ENCODE measurements around the gene CCDC112.

The CCDC112 gene

DNA sequence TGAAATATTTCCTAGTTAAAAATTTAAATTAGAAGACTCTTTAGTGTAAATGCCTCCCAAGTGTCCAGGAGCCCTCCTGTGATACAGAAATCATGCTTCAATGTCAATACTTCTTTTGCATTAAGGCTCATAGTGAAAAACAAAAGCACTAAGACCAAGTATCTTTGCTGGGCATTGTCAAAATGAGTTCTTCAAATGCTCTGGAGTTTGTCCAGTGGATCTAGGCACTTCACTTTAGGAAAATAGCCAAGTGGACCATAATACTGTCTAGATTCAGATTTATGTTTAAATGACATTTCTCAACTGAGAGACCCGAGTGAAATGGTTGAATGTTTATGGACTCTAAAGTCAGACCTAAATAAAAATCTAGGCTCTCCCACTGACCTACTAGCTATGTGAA lies 21.3 kb upstream of the CCDC112 start:
- no peak for DNase-seq (ENCODE audit: low read depth)

DNA sequence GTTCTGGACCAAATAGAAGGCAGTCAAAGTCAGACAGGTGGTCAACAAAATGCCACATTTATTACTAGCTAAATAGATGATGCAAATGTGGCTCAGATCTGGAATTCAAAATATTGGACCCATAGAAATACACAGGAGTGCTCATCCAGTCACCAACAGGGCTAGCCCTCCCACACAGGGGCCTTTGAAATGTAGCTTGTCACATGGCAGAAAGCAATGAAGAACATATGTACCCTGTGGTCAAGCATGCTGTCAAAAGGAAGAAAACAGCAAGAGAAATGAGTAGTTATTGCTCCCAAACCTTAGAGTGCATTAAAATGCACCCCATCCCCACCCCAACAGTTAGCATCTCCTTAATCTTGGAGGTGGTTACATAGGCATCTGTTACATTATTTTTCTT lies 20.9 kb upstream of the CCDC112 start:
- DNase-seq (ENCODE audit: low read depth) = no peak

- no peak for DNase-seq (ENCODE audit: low read depth)
Observed at GRCh38 chr5:115313632-115314031, 17.2 kb upstream of the CCDC112 start.

DNA sequence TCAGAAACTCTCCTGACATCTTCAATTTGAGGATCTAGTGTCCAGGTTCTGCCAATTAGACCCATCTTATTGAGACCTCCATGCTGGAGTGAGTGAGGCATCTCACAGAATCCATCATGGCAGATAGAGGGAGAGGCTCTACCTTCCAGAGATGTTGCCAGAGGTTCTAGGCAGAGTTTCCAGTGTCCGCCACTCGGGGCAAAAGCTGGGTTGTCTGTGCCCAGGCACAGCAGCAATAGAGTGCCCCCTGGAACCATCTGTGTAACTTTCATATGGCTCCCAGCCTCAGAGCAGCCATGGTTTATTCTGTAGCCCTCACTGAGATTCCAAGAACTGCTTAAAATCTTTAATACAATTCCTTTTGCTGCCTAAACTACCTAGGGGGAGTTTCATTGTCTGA lies 16.6 kb upstream of the CCDC112 start:
- DNase-seq (ENCODE audit: low read depth) = no peak

DNA sequence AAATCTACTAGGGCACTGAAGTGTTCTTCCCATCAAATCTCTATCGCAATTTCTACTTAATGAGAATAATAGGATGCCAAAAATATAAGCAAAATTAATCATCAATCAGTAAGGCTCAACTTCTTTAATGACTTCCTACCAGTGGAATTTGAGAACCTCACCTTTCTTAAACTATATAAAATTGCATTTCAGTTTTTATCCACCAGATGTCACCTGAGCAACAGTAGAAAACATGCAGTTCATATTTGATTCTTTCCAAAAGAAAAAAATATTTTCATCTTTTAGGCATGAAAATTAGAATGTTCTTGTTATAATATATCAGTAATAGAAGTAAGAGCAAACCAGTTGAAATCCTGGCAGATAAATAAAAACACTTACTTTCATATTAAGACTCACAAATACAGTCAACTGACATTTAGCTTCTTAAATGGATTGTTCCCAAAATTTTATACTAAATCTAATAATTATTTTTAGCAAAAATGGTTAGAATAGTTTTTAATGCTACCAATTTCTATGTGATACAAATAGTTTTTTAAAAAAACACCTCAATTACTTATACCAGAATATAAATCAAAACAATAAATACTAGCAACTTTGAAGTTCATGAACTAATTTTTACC lies 13.4 kb upstream of the CCDC112 start:
- DNase-seq (ENCODE audit: low read depth) = no peak

- no peak for DNase-seq (ENCODE audit: low read depth)
Observed at GRCh38 chr5:115308815-115309214, 12.4 kb upstream of the CCDC112 start.

GRCh38 chr5:115306011-115306536 lies 9.6 kb upstream of the CCDC112 start:
- DNase-seq (ENCODE audit: low read depth) = no peak

GRCh38 chr5:115304496-115304895 lies 8.0 kb upstream of the CCDC112 start:
- no peak for DNase-seq (ENCODE audit: low read depth)

GRCh38 chr5:115298811-115299210 lies 2.4 kb upstream of the CCDC112 start:
- no peak for DNase-seq (ENCODE audit: low read depth)

GRCh38 chr5:115297031-115297430 lies 577 bp upstream of the CCDC112 start:
- DNase-seq (ENCODE audit: low read depth) = no peak

DNA sequence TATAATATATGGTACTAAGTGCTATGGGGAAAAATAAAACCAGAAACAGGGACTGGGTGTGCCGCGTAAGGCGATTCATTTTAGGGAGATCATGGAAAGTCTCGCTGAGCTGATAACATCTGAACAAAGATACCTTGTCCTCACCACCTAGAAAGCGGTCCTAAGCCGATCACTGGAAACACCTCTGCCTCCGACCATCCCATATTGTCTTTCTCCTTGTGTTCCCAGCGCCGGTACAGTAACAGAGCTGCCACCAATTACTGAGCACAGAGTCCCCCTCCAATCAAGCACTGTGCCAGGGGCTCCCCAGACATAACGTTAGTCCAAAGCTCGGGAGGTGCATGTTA lies 704 bp downstream of the CCDC112 start:
- DNase-seq (ENCODE audit: low read depth) = no peak

GRCh38 chr5:115291397-115291796 lies 5.1 kb downstream of the CCDC112 start:
- no peak for DNase-seq (ENCODE audit: low read depth)

DNA sequence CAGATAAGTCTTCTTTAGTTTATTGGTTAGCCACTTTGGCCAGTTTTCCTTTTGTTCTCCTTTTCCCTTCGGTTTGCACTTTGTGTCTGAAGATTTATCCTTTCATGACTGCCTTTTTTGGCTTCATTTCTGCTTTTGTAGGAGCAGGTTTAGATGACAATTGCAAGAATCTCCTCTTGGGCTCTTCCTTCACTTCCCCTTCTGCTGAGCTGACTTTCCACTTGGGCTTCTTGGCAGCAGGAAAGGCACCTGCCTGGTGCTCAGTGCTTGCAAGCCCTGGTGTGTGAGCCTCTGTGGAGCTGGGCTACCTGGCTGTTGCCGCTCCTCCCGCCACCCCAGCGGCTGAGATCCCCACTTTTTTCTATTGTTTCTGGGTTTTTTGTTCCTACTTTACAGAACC lies 7.3 kb downstream of the CCDC112 start:
- no peak for DNase-seq (ENCODE audit: low read depth)

DNA sequence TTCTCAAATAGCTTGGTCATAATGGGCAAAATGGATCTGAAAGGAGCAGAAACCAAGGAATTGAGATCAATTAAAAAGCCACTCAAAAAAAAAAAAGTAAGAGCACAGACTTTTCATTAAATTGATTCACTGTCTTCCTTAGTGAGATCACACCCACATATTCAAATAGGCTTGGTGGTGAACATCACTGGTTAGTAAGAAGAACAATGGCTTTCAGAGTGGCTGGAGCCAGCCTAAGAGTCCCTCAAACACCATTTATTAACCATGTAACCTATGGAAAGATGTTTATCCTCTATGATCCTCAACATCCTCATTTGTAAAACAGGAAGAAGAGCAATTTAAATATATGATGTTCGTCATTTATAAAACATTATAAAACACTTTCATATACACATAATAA lies 12.4 kb downstream of the CCDC112 start:
- no peak for DNase-seq (ENCODE audit: low read depth)

DNA sequence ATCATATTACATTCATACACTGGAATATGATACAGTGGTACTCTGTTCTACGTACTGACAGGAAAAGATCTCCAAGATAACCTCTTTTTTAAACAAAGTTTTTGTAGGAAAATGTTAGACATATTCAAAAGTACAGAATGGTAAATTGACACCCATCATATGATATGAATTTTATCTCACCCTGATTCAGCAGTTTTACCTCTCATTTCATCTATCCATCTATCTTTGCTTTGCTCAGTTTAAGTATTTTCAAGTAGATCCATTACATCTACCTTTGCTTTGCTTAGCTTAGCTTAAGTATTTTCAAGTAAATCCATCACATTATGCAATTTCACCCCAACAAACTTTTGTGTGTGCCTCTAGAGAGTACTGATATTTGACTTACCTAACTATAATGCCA lies 14.3 kb downstream of the CCDC112 start:
- no peak for DNase-seq (ENCODE audit: low read depth)

- DNase-seq (ENCODE audit: low read depth) = no peak
Observed at GRCh38 chr5:115274584-115274983, 21.9 kb downstream of the CCDC112 start.

GRCh38 chr5:115272297-115272958 lies 24.0 kb downstream of the CCDC112 start:
- no peak for DNase-seq (ENCODE audit: low read depth)

GRCh38 chr5:115271295-115272050 lies 25.0 kb downstream of the CCDC112 start:
- no peak for DNase-seq (ENCODE audit: low read depth)

- DNase-seq (ENCODE audit: low read depth) = no peak
Observed at GRCh38 chr5:115267617-115268016, 28.8 kb downstream of the CCDC112 start.

- DNase-seq (ENCODE audit: low read depth) = no peak
Observed at GRCh38 chr5:115265220-115265619, 31.2 kb downstream of the CCDC112 start.

GRCh38 chr5:115264786-115265185 lies 31.7 kb downstream of the CCDC112 start:
- DNase-seq (ENCODE audit: low read depth) = no peak

GRCh38 chr5:115263078-115263380 lies 33.4 kb downstream of the CCDC112 start:
- DNase-seq (ENCODE audit: low read depth) = no peak

GRCh38 chr5:115262321-115263077 lies 34.0 kb downstream of the CCDC112 start, which contains the start of gene PGGT1B:
PGGT1B (minus strand) TSS chr5:115262877; CDS start chr5:115262851, 26 bp downstream.
- DNase-seq (ENCODE audit: low read depth) = peak; percentile 47

Measured in stimulated activated CD8-positive, alpha-beta memory T cell treated with anti-CD3 and anti-CD28 coated beads, Interleukin-12 subunit alpha, Interleukin-12 subunit beta, amount 100 ng/mL, for 4 hours (primary cell).